C4-2B (cell line): ENCODE data around the gene IDUA.

Source experiments
- CTCF ChIP-seq: fragments of 450-650 bp; conservative IDR thresholded peaks from 2 replicates; pipeline ENCODE4 v1.5.1; 2017; ENCODE audit warnings: mild to moderate bottlenecking
- ZFX ChIP-seq: fragments of 450-650 bp; IDR thresholded peaks from 2 replicates; pipeline ENCODE4 v1.6.1; 2017

- TF ChIP-seq CTCF (no peak), ZFX (no peak)
These were observed 13.1 kb upstream of the IDUA start, which contains the start of gene DGKQ for GRCh38 chr4:973431-974397.
